Neuronal stem cell (in vitro differentiated cells): ENCODE data around the gene PSAT1.

Experiments
- DNase-seq: peaks from one replicate; pipeline ENCODE4 v3.0.0-alpha.2; 2013; ENCODE audit warnings: low spot score
- H2AFZ ChIP-seq: one replicate; pipeline ENCODE4 v1.6.1; 2013; ENCODE audit warnings: mild to moderate bottlenecking, low read length, inconsistent platforms
- H2AK5ac ChIP-seq: 2 replicates; pipeline ENCODE4 v1.6.1; 2013; ENCODE audit warnings: low read depth, mild to moderate bottlenecking, inconsistent platforms, low read length, moderate library complexity, mixed read lengths
- H2BK120ac ChIP-seq: 2 replicates; pipeline ENCODE4 v1.6.1; 2013; ENCODE audit warnings: low read depth, mild to moderate bottlenecking, inconsistent platforms, low read length, moderate library complexity, mixed read lengths
- H2BK12ac ChIP-seq: one replicate; pipeline ENCODE4 v1.6.1; 2013; ENCODE audit warnings: low read length, inconsistent platforms
- H2BK15ac ChIP-seq: 2 replicates; pipeline ENCODE4 v1.6.1; 2013; ENCODE audit warnings: mild to moderate bottlenecking, low read length, inconsistent platforms, mixed read lengths
- H2BK5ac ChIP-seq: one replicate; pipeline ENCODE4 v1.6.1; 2013; ENCODE audit warnings: inconsistent platforms, mild to moderate bottlenecking, low read length, moderate library complexity
- H3K14ac ChIP-seq: one replicate; pipeline ENCODE4 v1.6.1; 2013; ENCODE audit warnings: low read length, inconsistent platforms
- H3K18ac ChIP-seq: 2 replicates; pipeline ENCODE4 v1.6.1; 2013; ENCODE audit warnings: low read length, inconsistent platforms
- H3K23ac ChIP-seq: 2 replicates; pipeline ENCODE4 v1.6.1; 2013; ENCODE audit warnings: low read depth, mild to moderate bottlenecking, mixed read lengths, low read length, inconsistent platforms; ENCODE audit not compliant: poor library complexity
- H3K27ac ChIP-seq: replicated peaks from 3 replicates; pipeline ENCODE4 v1.5.1; 2013; ENCODE audit warnings: low read length, inconsistent platforms
- H3K27me3 ChIP-seq, 3 experiments: 2 replicates each; pipeline ENCODE4 v1.6.1; 2013; ENCODE audit warnings: low read length in 3 of 3, mild to moderate bottlenecking in 2 of 3, inconsistent platforms in 1 of 3, low read depth in 1 of 3, mixed read lengths in 1 of 3, moderate library complexity in 1 of 3; ENCODE audit not compliant: control insufficient read depth in 3 of 3, insufficient read depth in 3 of 3
- H3K36me3 ChIP-seq, 2 donors: replicated peaks in 1 of 2; 2 replicates each; pipeline ENCODE4 v1.6.1; 2013; ENCODE audit warnings: low read length in 2 of 2; ENCODE audit not compliant: control insufficient read depth in 2 of 2, insufficient read depth in 2 of 2
- H3K4ac ChIP-seq: 2 replicates; pipeline ENCODE4 v1.6.1; 2013; ENCODE audit warnings: inconsistent platforms, mild to moderate bottlenecking, low read length, moderate library complexity
- H3K4me1 ChIP-seq, 2 donors: 1 replicate in 1 of 2; 2 replicates in 1 of 2; pipeline ENCODE4 v1.6.1; 2013; ENCODE audit warnings: low read length in 2 of 2, low read depth in 1 of 2; ENCODE audit not compliant: control insufficient read depth in 2 of 2, insufficient read depth in 1 of 2
- H3K4me2 ChIP-seq: one replicate; pipeline ENCODE4 v1.6.1; 2013; ENCODE audit warnings: mild to moderate bottlenecking, low read length, inconsistent platforms; ENCODE audit not compliant: insufficient read depth, poor library complexity, severe bottlenecking
- H3K4me3 ChIP-seq, 2 donors: 2 replicates each; pipeline ENCODE4 v1.5.1; 2013; ENCODE audit warnings: low read length in 2 of 2, mild to moderate bottlenecking in 2 of 2, inconsistent platforms in 1 of 2, moderate library complexity in 1 of 2
- H3K79me1 ChIP-seq: one replicate; pipeline ENCODE4 v1.6.1; 2013; ENCODE audit warnings: low read depth, mild to moderate bottlenecking, inconsistent platforms, low read length, moderate library complexity
- H3K9ac ChIP-seq: one replicate; pipeline ENCODE4 v1.6.1; 2013; ENCODE audit warnings: mild to moderate bottlenecking, low read depth, low read length, inconsistent platforms; ENCODE audit not compliant: poor library complexity
- H3K9me3 ChIP-seq, 2 donors: replicated peaks in 1 of 2; 2 replicates each; pipeline versions ENCODE3 to v1.6.1; 2013; ENCODE audit warnings: low read length in 2 of 2, mild to moderate bottlenecking in 2 of 2, inconsistent platforms in 1 of 2, low read depth in 1 of 2, mixed read lengths in 1 of 2, moderate library complexity in 1 of 2; ENCODE audit not compliant: control insufficient read depth in 2 of 2, insufficient read depth in 1 of 2
- H4K8ac ChIP-seq: one replicate; pipeline ENCODE4 v1.6.1; 2013; ENCODE audit warnings: low read depth, mild to moderate bottlenecking, inconsistent platforms, low read length, moderate library complexity
- H4K91ac ChIP-seq: one replicate; pipeline ENCODE4 v1.6.1; 2013; ENCODE audit warnings: low read length, low read depth, mild to moderate bottlenecking, inconsistent platforms; ENCODE audit not compliant: poor library complexity
- WGBS, 2 donors: extraction: QIAGEN DNeasy Blood & Tissue Kit; methylation state at CpG; one replicate each; pipeline ENCODE4 v1.1.7; 2013; ENCODE audit warnings: missing lambda C conversion rate in 2 of 2, mixed read lengths in 1 of 2; ENCODE audit not compliant: insufficient read length in 2 of 2, insufficient replicate concordance in 1 of 2; ENCODE audit errors: extremely low coverage in 2 of 2; 5-methylcytosine and 5-hydroxymethylcytosine counted together

Gene PSAT1

GRCh38 chr9:78311886-78312524 is 15.1 kb downstream of the PSAT1 start:
- no peak overlapping the region for H2BK120ac ChIP-seq
- peaks cover 56 to 95% of the 10 kb centered on the region in 2 donors for H3K36me3 ChIP-seq
- H2BK12ac ChIP-seq = no peak overlapping the region
- DNase-seq = no peak
- H3K14ac ChIP-seq = no peak overlapping the region
- H4K8ac ChIP-seq = no peak overlapping the region
- no peak overlapping the region for H3K4me3 ChIP-seq
- H4K91ac ChIP-seq = no peak overlapping the region
- H2AK5ac ChIP-seq = no peak overlapping the region
- no CpG with 5 or more reads among the region's 9 CpGs for WGBS, 2 donors
- no peak overlapping the region for H3K18ac ChIP-seq
- no peak overlapping the region for H2BK15ac ChIP-seq
- no peak overlapping the region for H3K23ac ChIP-seq
- no peaks in the 10 kb centered on the region for H3K9me3 ChIP-seq
- no peak overlapping the region for H3K27ac ChIP-seq
- H2AFZ ChIP-seq = no peak overlapping the region
- H3K9ac ChIP-seq = no peak overlapping the region
- H2BK5ac ChIP-seq = no peak overlapping the region
- H3K4ac ChIP-seq = no peak overlapping the region
- no peak overlapping the region for H3K4me2 ChIP-seq
- H3K4me1 ChIP-seq = no peaks in the 10 kb centered on the region
- H3K79me1 ChIP-seq = peaks cover 5% of the 10 kb centered on the region
- H3K27me3 ChIP-seq = no peaks in the 10 kb centered on the region

- no peak overlapping the region for H2AFZ ChIP-seq
- no peak overlapping the region for H4K91ac ChIP-seq
- H3K36me3 ChIP-seq = peaks cover 58 to 95% of the 10 kb centered on the region in 2 donors
Measured at GRCh38 chr9:78314550-78314949, 17.6 kb downstream of the PSAT1 start.

GRCh38 chr9:78314953-78315870 is 18.3 kb downstream of the PSAT1 start:
- Histone ChIP-seq H3K4me2 (no peak overlapping the region), H4K91ac (no peak overlapping the region), H3K14ac (no peak overlapping the region), H3K4me1 (no peaks in the 10 kb centered on the region), H2AK5ac (no peak overlapping the region), H3K27me3 (no peaks in the 10 kb centered on the region), H3K18ac (no peak overlapping the region), H2BK5ac (no peak overlapping the region), H2BK120ac (no peak overlapping the region), H3K79me1 (peaks cover 5% of the 10 kb centered on the region), H3K4ac (no peak overlapping the region), H2AFZ (no peak overlapping the region), H3K4me3 (no peak overlapping the region), H2BK15ac (no peak overlapping the region), H3K36me3 (peaks cover 60 to 95% of the 10 kb centered on the region in 2 donors), H4K8ac (no peak overlapping the region), H3K27ac (no peak overlapping the region), H2BK12ac (no peak overlapping the region), H3K23ac (no peak overlapping the region), H3K9ac (no peak overlapping the region), H3K9me3 (no peaks in the 10 kb centered on the region)
- WGBS, 2 donors = no CpG with 5 or more reads among the region's 8 CpGs
- no peak for DNase-seq

More at GRCh38 chr9:78314550-78314949, 17.6 kb downstream of the PSAT1 start:
- peaks cover 5% of the 10 kb centered on the region for H3K79me1 ChIP-seq
- H2BK5ac ChIP-seq = no peak overlapping the region
- no peak overlapping the region for H2BK120ac ChIP-seq
- DNase-seq = no peak
- H3K27ac ChIP-seq = no peak overlapping the region
- no peak overlapping the region for H2AK5ac ChIP-seq
- H4K8ac ChIP-seq = no peak overlapping the region
- H2BK15ac ChIP-seq = no peak overlapping the region
- no peaks in the 10 kb centered on the region for H3K9me3 ChIP-seq
- no CpG with 5 or more reads among the region's 5 CpGs for WGBS, 2 donors
- no peak overlapping the region for H3K14ac ChIP-seq
- no peak overlapping the region for H3K4ac ChIP-seq
- H3K4me3 ChIP-seq = no peak overlapping the region
- H3K18ac ChIP-seq = peak overlapping the region; percentile 49
- no peaks in the 10 kb centered on the region for H3K4me1 ChIP-seq
- no peak overlapping the region for H3K23ac ChIP-seq
- peak overlapping the region; percentile 25 for H3K9ac ChIP-seq
- no peaks in the 10 kb centered on the region for H3K27me3 ChIP-seq
- H3K4me2 ChIP-seq = no peak overlapping the region
- no peak overlapping the region for H2BK12ac ChIP-seq
